Measurements from ENCODE around the gene SEPTIN1.

SEPTIN1 gene

GRCh38 chr16:30350134-30350871 lies 32.1 kb downstream of the SEPTIN1 start:
- Histone ChIP-seq H3K14ac (ENCODE audit: low read length) (no peak overlapping the region), H3K27ac (replicated peaks; ENCODE audit: low read length) (no peak overlapping the region)
- no peak for DNase-seq (ENCODE audit: low spot score)

GRCh38 chr16:30349675-30350074 lies 32.7 kb downstream of the SEPTIN1 start:
- H3K23ac ChIP-seq (ENCODE audit: low read depth, low read length, poor library complexity), result no peak overlapping the region
- no peak overlapping the region for H3K4me2 ChIP-seq (ENCODE audit: insufficient read depth, low read length, poor library complexity, severe bottlenecking)
- no peak overlapping the region for H2BK5ac ChIP-seq (ENCODE audit: low read length)
- H3K4ac ChIP-seq (ENCODE audit: low read length), result no peak overlapping the region
- H2BK15ac ChIP-seq (ENCODE audit: low read length), result no peak overlapping the region
- DNase-seq (ENCODE audit: low spot score), result no peak
- no peak overlapping the region for H2AFZ ChIP-seq (ENCODE audit: low read length)
- peaks cover 12% of the 10 kb centered on the region for H3K79me1 ChIP-seq (ENCODE audit: low read depth, low read length)
- H4K91ac ChIP-seq (ENCODE audit: low read depth, low read length, poor library complexity), result no peak overlapping the region
- H3K18ac ChIP-seq (ENCODE audit: low read length), result no peak overlapping the region
- H2AK5ac ChIP-seq (ENCODE audit: low read depth, low read length), result no peak overlapping the region
- H3K4me1 ChIP-seq (ENCODE audit: control insufficient read depth in 2 of 2, insufficient read depth in 1 of 2, low read depth in 1 of 2, low read length in 2 of 2), result peaks cover 4 to 5% of the 10 kb centered on the region in 2 donors
- no peak overlapping the region for H2BK12ac ChIP-seq (ENCODE audit: low read length)
- H3K9me3 ChIP-seq (replicated peaks in 1 of 2; ENCODE audit: control insufficient read depth in 2 of 2, insufficient read depth in 1 of 2, low read depth in 1 of 2, low read length in 2 of 2), result no peaks in the 10 kb centered on the region
- H3K36me3 ChIP-seq (replicated peaks in 1 of 2; ENCODE audit: control insufficient read depth in 2 of 2, insufficient read depth in 2 of 2, low read length in 2 of 2), result peaks cover 35 to 41% of the 10 kb centered on the region in 2 donors
- H3K27ac ChIP-seq (replicated peaks; ENCODE audit: low read length), result no peak overlapping the region
- no peak overlapping the region for H3K4me3 ChIP-seq (ENCODE audit: low read length in 2 of 2)
- no peaks in the 10 kb centered on the region for H3K27me3 ChIP-seq (ENCODE audit: control insufficient read depth in 3 of 3, insufficient read depth in 3 of 3, low read depth in 1 of 3, low read length in 3 of 3)
- no peak overlapping the region for H2BK120ac ChIP-seq (ENCODE audit: low read depth, low read length)
- H3K14ac ChIP-seq (ENCODE audit: low read length), result no peak overlapping the region
- WGBS, 2 donors (ENCODE audit: extremely low coverage in 2 of 2, insufficient read length in 2 of 2, insufficient replicate concordance in 1 of 2), result no CpG with 5 or more reads among the region's 3 CpGs
- H3K9ac ChIP-seq (ENCODE audit: low read depth, low read length, poor library complexity), result no peak overlapping the region
- no peak overlapping the region for H4K8ac ChIP-seq (ENCODE audit: low read depth, low read length)

More at GRCh38 chr16:30350134-30350871, 32.1 kb downstream of the SEPTIN1 start:
- Histone ChIP-seq H3K4me2 (ENCODE audit: insufficient read depth, low read length, poor library complexity, severe bottlenecking) (no peak overlapping the region), H3K4me1 (ENCODE audit: control insufficient read depth in 2 of 2, insufficient read depth in 1 of 2, low read depth in 1 of 2, low read length in 2 of 2) (peaks cover 4 to 5% of the 10 kb centered on the region in 2 donors), H3K9me3 (replicated peaks in 1 of 2; ENCODE audit: control insufficient read depth in 2 of 2, insufficient read depth in 1 of 2, low read depth in 1 of 2, low read length in 2 of 2) (no peaks in the 10 kb centered on the region), H3K36me3 (replicated peaks in 1 of 2; ENCODE audit: control insufficient read depth in 2 of 2, insufficient read depth in 2 of 2, low read length in 2 of 2) (peaks cover 35 to 41% of the 10 kb centered on the region in 2 donors), H2AK5ac (ENCODE audit: low read depth, low read length) (no peak overlapping the region), H3K9ac (ENCODE audit: low read depth, low read length, poor library complexity) (no peak overlapping the region), H3K27me3 (ENCODE audit: control insufficient read depth in 3 of 3, insufficient read depth in 3 of 3, low read depth in 1 of 3, low read length in 3 of 3) (no peaks in the 10 kb centered on the region), H3K4ac (ENCODE audit: low read length) (no peak overlapping the region), H3K4me3 (ENCODE audit: low read length in 2 of 2) (no peak overlapping the region), H2BK12ac (ENCODE audit: low read length) (no peak overlapping the region), H2AFZ (ENCODE audit: low read length) (no peak overlapping the region), H3K23ac (ENCODE audit: low read depth, low read length, poor library complexity) (no peak overlapping the region), H3K18ac (ENCODE audit: low read length) (no peak overlapping the region), H2BK5ac (ENCODE audit: low read length) (no peak overlapping the region), H2BK15ac (ENCODE audit: low read length) (no peak overlapping the region), H2BK120ac (ENCODE audit: low read depth, low read length) (no peak overlapping the region), H4K8ac (ENCODE audit: low read depth, low read length) (peak overlapping the region; percentile 3), H3K79me1 (ENCODE audit: low read depth, low read length) (peaks cover 14% of the 10 kb centered on the region), H4K91ac (ENCODE audit: low read depth, low read length, poor library complexity) (no peak overlapping the region)
- WGBS, 2 donors (ENCODE audit: extremely low coverage in 2 of 2, insufficient read length in 2 of 2, insufficient replicate concordance in 1 of 2), result no CpG with 5 or more reads among the region's 3 CpGs

GRCh38 chr16:30348929-30349328 lies 33.4 kb downstream of the SEPTIN1 start:
- WGBS, 2 donors (ENCODE audit: extremely low coverage in 2 of 2, insufficient read length in 2 of 2, insufficient replicate concordance in 1 of 2), result no CpG with 5 or more reads among the region's 7 CpGs
- H4K91ac ChIP-seq (ENCODE audit: low read depth, low read length, poor library complexity), result no peak overlapping the region
- H3K18ac ChIP-seq (ENCODE audit: low read length), result no peak overlapping the region
- no peaks in the 10 kb centered on the region for H3K9me3 ChIP-seq (replicated peaks in 1 of 2; ENCODE audit: control insufficient read depth in 2 of 2, insufficient read depth in 1 of 2, low read depth in 1 of 2, low read length in 2 of 2)
- H3K23ac ChIP-seq (ENCODE audit: low read depth, low read length, poor library complexity), result no peak overlapping the region
- H3K4ac ChIP-seq (ENCODE audit: low read length), result no peak overlapping the region
- H3K27ac ChIP-seq (replicated peaks; ENCODE audit: low read length), result no peak overlapping the region
- H3K79me1 ChIP-seq (ENCODE audit: low read depth, low read length), result peaks cover 9% of the 10 kb centered on the region
- no peak overlapping the region for H2BK5ac ChIP-seq (ENCODE audit: low read length)
- H2BK120ac ChIP-seq (ENCODE audit: low read depth, low read length), result no peak overlapping the region
- no peak overlapping the region for H2BK15ac ChIP-seq (ENCODE audit: low read length)
- H3K14ac ChIP-seq (ENCODE audit: low read length), result no peak overlapping the region
- no peaks in the 10 kb centered on the region for H3K4me1 ChIP-seq (ENCODE audit: control insufficient read depth in 2 of 2, insufficient read depth in 1 of 2, low read depth in 1 of 2, low read length in 2 of 2)
- H3K4me2 ChIP-seq (ENCODE audit: insufficient read depth, low read length, poor library complexity, severe bottlenecking), result no peak overlapping the region
- H2BK12ac ChIP-seq (ENCODE audit: low read length), result no peak overlapping the region
- H3K4me3 ChIP-seq (ENCODE audit: low read length in 2 of 2), result no peak overlapping the region
- H2AK5ac ChIP-seq (ENCODE audit: low read depth, low read length), result no peak overlapping the region
- no peak overlapping the region for H2AFZ ChIP-seq (ENCODE audit: low read length)
- H3K27me3 ChIP-seq (ENCODE audit: control insufficient read depth in 3 of 3, insufficient read depth in 3 of 3, low read depth in 1 of 3, low read length in 3 of 3), result no peaks in the 10 kb centered on the region
- no peak for DNase-seq (ENCODE audit: low spot score)
- H3K9ac ChIP-seq (ENCODE audit: low read depth, low read length, poor library complexity), result no peak overlapping the region
- peaks cover 35 to 40% of the 10 kb centered on the region in 2 donors for H3K36me3 ChIP-seq (replicated peaks in 1 of 2; ENCODE audit: control insufficient read depth in 2 of 2, insufficient read depth in 2 of 2, low read length in 2 of 2)
- H4K8ac ChIP-seq (ENCODE audit: low read depth, low read length), result no peak overlapping the region

GRCh38 chr16:30348113-30348512 lies 34.2 kb downstream of the SEPTIN1 start:
- no peaks in the 10 kb centered on the region for H3K9me3 ChIP-seq (replicated peaks in 1 of 2; ENCODE audit: control insufficient read depth in 2 of 2, insufficient read depth in 1 of 2, low read depth in 1 of 2, low read length in 2 of 2)
- no peak overlapping the region for H3K27ac ChIP-seq (replicated peaks; ENCODE audit: low read length)
- no peak overlapping the region for H2AK5ac ChIP-seq (ENCODE audit: low read depth, low read length)
- H4K91ac ChIP-seq (ENCODE audit: low read depth, low read length, poor library complexity), result no peak overlapping the region
- no peak for DNase-seq (ENCODE audit: low spot score)
- H3K27me3 ChIP-seq (ENCODE audit: control insufficient read depth in 3 of 3, insufficient read depth in 3 of 3, low read depth in 1 of 3, low read length in 3 of 3), result no peaks in the 10 kb centered on the region
- no peak overlapping the region for H3K23ac ChIP-seq (ENCODE audit: low read depth, low read length, poor library complexity)
- no peak overlapping the region for H2AFZ ChIP-seq (ENCODE audit: low read length)
- WGBS, 2 donors (ENCODE audit: extremely low coverage in 2 of 2, insufficient read length in 2 of 2, insufficient replicate concordance in 1 of 2), result no CpG with 5 or more reads among the region's 8 CpGs
- no peak overlapping the region for H2BK12ac ChIP-seq (ENCODE audit: low read length)
- H4K8ac ChIP-seq (ENCODE audit: low read depth, low read length), result no peak overlapping the region
- no peak overlapping the region for H3K18ac ChIP-seq (ENCODE audit: low read length)
- H3K4me3 ChIP-seq (ENCODE audit: low read length in 2 of 2), result no peak overlapping the region
- no peak overlapping the region for H3K4me2 ChIP-seq (ENCODE audit: insufficient read depth, low read length, poor library complexity, severe bottlenecking)
- H3K14ac ChIP-seq (ENCODE audit: low read length), result no peak overlapping the region
- H3K36me3 ChIP-seq (replicated peaks in 1 of 2; ENCODE audit: control insufficient read depth in 2 of 2, insufficient read depth in 2 of 2, low read length in 2 of 2), result peaks cover 28 to 32% of the 10 kb centered on the region in 2 donors
- no peaks in the 10 kb centered on the region for H3K4me1 ChIP-seq (ENCODE audit: control insufficient read depth in 2 of 2, insufficient read depth in 1 of 2, low read depth in 1 of 2, low read length in 2 of 2)
- no peak overlapping the region for H2BK5ac ChIP-seq (ENCODE audit: low read length)
- H2BK15ac ChIP-seq (ENCODE audit: low read length), result no peak overlapping the region
- H3K4ac ChIP-seq (ENCODE audit: low read length), result no peak overlapping the region
- H3K79me1 ChIP-seq (ENCODE audit: low read depth, low read length), result peaks cover 5% of the 10 kb centered on the region
- H2BK120ac ChIP-seq (ENCODE audit: low read depth, low read length), result no peak overlapping the region
- no peak overlapping the region for H3K9ac ChIP-seq (ENCODE audit: low read depth, low read length, poor library complexity)
